HG03039 (cell line): Measurements from ENCODE around the gene EFCAB9.

Experiments
- ATAC-seq: cut with Tn5 transposase; IDR thresholded peaks from one replicate; pipeline ENCODE4 v1.9.1; 2021; ENCODE audit warnings: mild to moderate bottlenecking, moderate library complexity; ENCODE audit not compliant: unreplicated experiment

Gene EFCAB9

DNA sequence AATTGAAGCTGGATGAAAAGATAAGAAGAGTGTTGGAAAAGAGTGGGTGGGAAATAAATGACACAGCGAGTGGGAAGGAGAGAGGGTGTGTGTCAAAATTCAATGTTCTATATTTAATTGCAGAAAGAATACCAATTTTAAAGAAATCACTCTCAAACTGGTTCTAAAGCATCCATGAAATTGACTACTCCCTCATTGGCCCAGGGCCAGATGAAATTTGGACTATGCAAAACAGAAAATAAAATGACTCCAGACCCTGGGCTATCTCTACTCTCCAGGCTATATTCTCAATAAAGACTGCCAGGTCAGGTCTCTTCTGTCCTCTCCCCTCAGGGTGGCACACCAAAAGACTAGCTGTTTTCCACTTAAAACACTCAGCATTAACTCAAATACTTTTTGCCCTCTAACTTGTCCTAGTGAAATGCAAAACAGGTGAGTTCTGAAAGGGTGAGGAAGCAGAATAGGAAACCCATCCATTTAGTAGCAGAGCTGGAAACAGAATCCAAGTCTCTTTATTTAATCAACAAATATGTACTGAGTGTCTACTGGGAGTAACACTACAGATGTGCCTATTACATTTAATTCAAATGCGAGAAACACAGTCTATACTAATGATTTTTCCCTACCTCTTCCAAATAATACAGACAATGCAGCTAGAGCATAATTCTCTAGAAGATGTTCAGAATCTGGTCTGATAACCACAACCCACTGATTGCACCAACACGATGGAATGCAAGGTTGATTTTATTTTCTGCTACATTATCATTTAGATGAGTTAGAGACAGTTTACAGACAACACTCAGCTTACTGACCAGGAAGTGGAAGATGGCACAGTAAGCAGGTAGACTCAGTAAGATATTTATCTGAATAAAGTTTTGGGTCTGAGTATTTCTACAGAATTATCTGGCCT lies 42.1 kb downstream of the EFCAB9 start:
- ATAC-seq: no peak

DNA sequence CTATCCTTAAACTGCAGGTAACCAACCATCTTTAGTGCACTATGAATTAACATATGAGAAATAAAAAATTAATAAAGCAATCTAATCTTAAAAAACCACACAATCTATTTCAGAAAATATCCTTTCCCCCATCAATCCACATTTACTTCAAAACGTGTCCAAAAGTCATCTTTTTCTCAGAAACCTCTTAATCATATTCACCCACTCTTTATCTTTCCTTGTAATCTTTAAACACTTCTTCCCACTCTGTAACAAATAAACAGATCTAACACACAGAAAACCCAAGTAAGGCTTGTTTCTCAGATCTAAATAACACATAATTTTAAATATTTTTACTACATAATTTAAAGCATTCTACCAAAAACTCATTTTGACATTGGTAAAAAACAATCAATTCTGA lies 44.4 kb downstream of the EFCAB9 start:
- ATAC-seq: no peak

DNA sequence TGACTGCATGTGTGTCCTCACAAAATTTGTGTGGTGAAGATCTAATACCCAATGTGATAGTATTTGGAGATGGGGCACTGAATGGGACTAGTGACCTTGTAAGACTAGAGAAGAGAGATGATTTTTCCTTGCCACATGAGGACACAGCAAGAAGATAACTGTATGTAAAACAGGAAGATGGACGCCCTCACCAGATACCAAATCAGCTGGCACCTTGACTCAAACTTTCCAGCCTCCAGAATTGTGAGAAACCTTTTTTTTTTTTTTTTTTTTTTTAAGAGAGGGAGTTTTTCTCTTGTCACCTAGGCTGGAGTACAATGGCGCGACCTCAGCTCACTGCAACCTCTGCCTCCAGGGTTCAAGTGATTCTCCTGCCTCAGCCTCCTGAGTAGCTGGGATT lies 49.3 kb downstream of the EFCAB9 start:
- ATAC-seq: no peak

DNA sequence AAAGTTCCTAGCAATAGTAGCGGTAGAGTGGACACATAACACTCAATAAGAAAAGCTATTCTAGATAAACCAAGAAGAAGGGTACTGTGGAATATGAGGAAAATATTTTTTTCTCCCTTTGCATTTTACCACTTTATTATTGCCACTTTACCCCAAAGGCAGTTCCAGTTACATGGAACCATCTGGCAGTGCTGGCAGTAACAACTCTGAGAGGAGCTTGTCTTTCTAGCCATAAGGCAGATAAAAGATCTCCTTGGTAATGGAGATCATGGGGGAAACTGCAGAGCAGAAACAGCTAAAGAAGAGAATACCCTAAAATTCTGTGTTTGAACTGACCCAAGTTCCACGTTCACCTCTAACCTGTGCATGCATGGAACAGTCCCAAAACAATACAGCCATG lies 51.1 kb downstream of the EFCAB9 start:
- ATAC-seq: no peak

DNA sequence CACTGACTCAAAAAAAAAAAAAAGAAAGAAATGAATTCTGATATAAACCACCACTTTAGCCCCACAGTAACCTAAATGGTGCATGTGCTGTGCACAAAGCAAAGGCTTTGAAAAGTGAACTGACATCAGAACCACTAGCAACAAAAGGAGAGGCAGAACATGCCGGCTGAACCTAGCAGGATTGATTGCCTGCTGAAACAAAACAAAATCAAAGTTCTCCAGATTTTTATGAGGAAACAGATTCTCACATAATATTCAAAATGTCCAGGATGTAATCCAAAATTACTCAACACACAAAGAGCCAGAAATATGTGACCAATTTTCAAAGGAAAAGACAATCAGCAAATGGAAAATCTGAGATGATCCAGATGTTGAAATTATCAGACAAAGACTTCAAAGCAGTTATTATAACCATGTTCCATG lies 51.7 kb downstream of the EFCAB9 start:
- ATAC-seq: no peak

DNA sequence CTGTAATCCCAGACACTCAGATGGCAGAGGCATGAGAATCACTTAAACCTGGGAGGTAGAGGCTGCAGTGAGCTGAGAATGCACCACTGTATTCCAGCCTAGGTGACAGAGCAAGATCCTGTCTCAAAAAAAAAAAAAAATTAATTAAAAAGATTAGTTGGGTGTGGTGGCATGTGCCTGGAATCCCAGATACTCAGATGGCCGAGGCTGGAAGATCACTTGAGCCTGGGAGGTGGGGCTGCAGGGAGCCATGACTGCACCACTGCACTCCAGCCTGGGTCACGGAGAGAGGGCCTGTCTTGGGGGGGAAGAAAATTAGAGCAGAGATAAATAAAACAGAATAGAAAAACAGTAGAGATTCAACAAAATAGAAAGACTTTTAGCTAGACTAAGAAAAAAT lies 54.7 kb downstream of the EFCAB9 start:
- no peak for ATAC-seq

DNA sequence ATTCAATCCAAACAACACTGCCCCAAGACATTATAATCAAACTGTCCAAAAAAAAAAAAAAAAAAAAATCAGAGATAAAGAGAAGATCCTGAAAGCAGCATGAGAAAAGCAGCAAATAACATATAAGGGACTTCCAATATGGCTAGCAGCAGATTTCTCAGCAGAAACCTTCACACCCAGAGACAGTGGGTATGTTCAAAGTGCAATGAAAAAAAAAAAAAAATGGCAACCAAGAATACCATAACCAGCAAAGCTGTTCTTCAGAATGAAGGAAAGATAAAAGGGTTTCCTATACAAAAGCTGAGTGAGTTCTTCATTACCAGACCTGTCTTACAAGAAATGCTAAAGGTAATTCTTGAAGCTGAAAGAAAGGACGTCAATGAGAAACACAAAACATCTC lies 57.4 kb downstream of the EFCAB9 start:
- ATAC-seq: no peak

DNA sequence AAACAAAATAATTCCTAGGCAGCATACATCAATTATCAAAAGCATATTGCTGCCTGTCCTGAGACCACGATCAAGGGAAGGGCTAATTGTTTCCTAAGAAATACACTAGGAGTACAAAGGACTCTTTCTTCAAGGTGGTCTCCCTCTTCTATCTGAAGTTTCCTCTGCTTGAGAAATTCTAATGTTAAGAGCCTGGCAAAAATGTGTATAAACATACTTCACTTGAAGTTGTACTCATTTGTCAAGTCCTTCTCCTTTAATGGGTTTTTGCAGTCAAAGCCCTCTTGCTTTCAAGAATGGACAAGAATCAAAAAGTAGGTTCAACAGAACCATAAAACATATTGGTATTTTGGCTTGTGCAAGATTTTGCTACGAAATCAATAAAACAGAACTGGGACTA lies 58.5 kb downstream of the EFCAB9 start:
- no peak for ATAC-seq
